ENCODE measurements around the gene AKAP6. TPM values are rescaled to one million over a fixed set of nuclear protein-coding genes. Genes with fewer than 3 reads are reported as not detected.

The AKAP6 gene
- total RNA-seq, 1 donor from 2014 or later: 2.8 TPM

- Histone ChIP-seq H4K20me1 (ENCODE audit: insufficient read depth, low read length) (no peaks in the 10 kb centered on the region), H3K79me2 (ENCODE audit: insufficient read depth, low read length) (no peaks in the 10 kb centered on the region), H3K27ac (ENCODE audit: low read depth, low read length) (no peak overlapping the region), H2AFZ (ENCODE audit: low read depth, low read length) (no peak overlapping the region), H3K4me1 (ENCODE audit: insufficient read depth, low read length) (no peaks in the 10 kb centered on the region), H3K9ac (ENCODE audit: low read length) (no peak overlapping the region), H3K4me3 (ENCODE audit: insufficient read depth, low read depth, low read length) (no peak overlapping the region), H3K4me2 (ENCODE audit: low read length) (no peak overlapping the region), H3K36me3 (ENCODE audit: insufficient read depth, low read length) (no peaks in the 10 kb centered on the region), H3K27me3 (ENCODE audit: insufficient read depth, low read length) (no peaks in the 10 kb centered on the region), H3K9me3 (ENCODE audit: insufficient read depth, low read depth, low read length) (no peaks in the 10 kb centered on the region)
- Mint-ChIP-seq H3K27me3 (ENCODE audit: low read depth, unreplicated experiment) (no peaks in the 10 kb centered on the region), H3K4me1 (ENCODE audit: low read depth, unreplicated experiment) (no peaks in the 10 kb centered on the region), H3K4me3 (ENCODE audit: unreplicated experiment) (no peak overlapping the region), H3K36me3 (ENCODE audit: low read depth, unreplicated experiment) (no peaks in the 10 kb centered on the region), H3K9me3 (ENCODE audit: unreplicated experiment) (peaks cover 19% of the 10 kb centered on the region), H3K27ac (ENCODE audit: unreplicated experiment) (no peak overlapping the region)
- DNase-seq (ENCODE audit: low read depth) (no peak), FAIRE-seq (no peak)
- TF ChIP-seq CTCF (IDR thresholded peaks at IDR 0.05; ENCODE audit: insufficient read depth, low read depth, low read length) (no peak), EZH2 (IDR thresholded peaks at IDR 0.05; ENCODE audit: insufficient read depth, low read length) (no peak)
Measured at GRCh38 chr14:32800320-32800719, 471.2 kb downstream of the AKAP6 start.

- Mint-ChIP-seq H3K4me3 (ENCODE audit: unreplicated experiment) (no peak overlapping the region), H3K27me3 (ENCODE audit: low read depth, unreplicated experiment) (no peaks in the 10 kb centered on the region), H3K4me1 (ENCODE audit: low read depth, unreplicated experiment) (no peaks in the 10 kb centered on the region), H3K27ac (ENCODE audit: unreplicated experiment) (no peak overlapping the region), H3K36me3 (ENCODE audit: low read depth, unreplicated experiment) (no peaks in the 10 kb centered on the region), H3K9me3 (ENCODE audit: unreplicated experiment) (peaks cover 20% of the 10 kb centered on the region)
- no peaks in the 10 kb centered on the region for H3K79me2 ChIP-seq (ENCODE audit: insufficient read depth, low read length)
- H3K9ac ChIP-seq (ENCODE audit: low read length): no peak overlapping the region
- no peaks in the 10 kb centered on the region for H4K20me1 ChIP-seq (ENCODE audit: insufficient read depth, low read length)
- no peak overlapping the region for H3K27ac ChIP-seq (ENCODE audit: low read depth, low read length)
- H3K4me2 ChIP-seq (ENCODE audit: low read length): no peak overlapping the region
- no peaks in the 10 kb centered on the region for H3K27me3 ChIP-seq (ENCODE audit: insufficient read depth, low read length)
- no peaks in the 10 kb centered on the region for H3K9me3 ChIP-seq (ENCODE audit: insufficient read depth, low read depth, low read length)
- no peaks in the 10 kb centered on the region for H3K4me1 ChIP-seq (ENCODE audit: insufficient read depth, low read length)
- TF ChIP-seq EZH2 (IDR thresholded peaks at IDR 0.05; ENCODE audit: insufficient read depth, low read length) (no peak), CTCF (IDR thresholded peaks at IDR 0.05; ENCODE audit: insufficient read depth, low read depth, low read length) (no peak)
- FAIRE-seq (no peak), DNase-seq (ENCODE audit: low read depth) (no peak)
- no peak overlapping the region for H3K4me3 ChIP-seq (ENCODE audit: insufficient read depth, low read depth, low read length)
- H2AFZ ChIP-seq (ENCODE audit: low read depth, low read length): no peak overlapping the region
- H3K36me3 ChIP-seq (ENCODE audit: insufficient read depth, low read length): no peaks in the 10 kb centered on the region
Measured at GRCh38 chr14:32802295-32802694, 473.2 kb downstream of the AKAP6 start.

GRCh38 chr14:32805979-32806378, 476.9 kb downstream of the AKAP6 start:
- no peak overlapping the region for H3K4me2 ChIP-seq (ENCODE audit: low read length)
- no peaks in the 10 kb centered on the region for H3K79me2 ChIP-seq (ENCODE audit: insufficient read depth, low read length)
- no peaks in the 10 kb centered on the region for H3K36me3 ChIP-seq (ENCODE audit: insufficient read depth, low read length)
- H3K4me3 ChIP-seq (ENCODE audit: insufficient read depth, low read depth, low read length): no peak overlapping the region
- DNase-seq (ENCODE audit: low read depth): no peak
- H3K9ac ChIP-seq (ENCODE audit: low read length): no peak overlapping the region
- Mint-ChIP-seq H3K27me3 (ENCODE audit: low read depth, unreplicated experiment) (no peaks in the 10 kb centered on the region), H3K27ac (ENCODE audit: unreplicated experiment) (no peak overlapping the region), H3K9me3 (ENCODE audit: unreplicated experiment) (peaks cover 14% of the 10 kb centered on the region), H3K4me1 (ENCODE audit: low read depth, unreplicated experiment) (no peaks in the 10 kb centered on the region), H3K36me3 (ENCODE audit: low read depth, unreplicated experiment) (no peaks in the 10 kb centered on the region), H3K4me3 (ENCODE audit: unreplicated experiment) (no peak overlapping the region)
- H4K20me1 ChIP-seq (ENCODE audit: insufficient read depth, low read length): no peaks in the 10 kb centered on the region
- FAIRE-seq: no peak
- no peaks in the 10 kb centered on the region for H3K27me3 ChIP-seq (ENCODE audit: insufficient read depth, low read length)
- H3K4me1 ChIP-seq (ENCODE audit: insufficient read depth, low read length): peaks cover 9% of the 10 kb centered on the region
- TF ChIP-seq EZH2 (IDR thresholded peaks at IDR 0.05; ENCODE audit: insufficient read depth, low read length): no peak
- H2AFZ ChIP-seq (ENCODE audit: low read depth, low read length): no peak overlapping the region
- H3K9me3 ChIP-seq (ENCODE audit: insufficient read depth, low read depth, low read length): no peaks in the 10 kb centered on the region
- H3K27ac ChIP-seq (ENCODE audit: low read depth, low read length): no peak overlapping the region
